MCF 10A (cell line): Measurements from ENCODE around the gene ID2. TPM values are rescaled to one million over a fixed set of nuclear protein-coding genes. Genes with fewer than 3 reads are reported as not detected.

ENCODE experiments used
- BruUV-seq: library from RNA; stranded (reverse); fragments of 400-500 nt; replicated peaks from 2 replicates; lab custom pipeline; 2021; lab: Mats Ljungman, UMichigan
- CTCF ChIA-PET: fragments of 300-600 bp; sonication (Branson Sonifier 250); formaldehyde crosslinking; extraction: SDS; loops from one replicate; lab custom pipeline; 2021; ENCODE audit warnings: antibody characterized with exemption, inconsistent platforms; lab: Yijun Ruan, JAX
- POLR2A ChIA-PET: fragments of 300-600, 350-650 bp; sonication (Branson Sonifier 250); formaldehyde crosslinking; extraction: SDS; loops from one replicate; lab custom pipeline; 2020; ENCODE audit warnings: antibody characterized with exemption, inconsistent platforms; lab: Yijun Ruan, JAX
- DNase-seq: peaks from one replicate; pipeline ENCODE4 v3.0.0-alpha.2; 2018; ENCODE audit not compliant: unreplicated experiment
- H3K27ac Mint-ChIP-seq: one replicate; pipeline ENCODE4 v1.8.0; 2022; ENCODE audit warnings: mild to moderate bottlenecking, low read depth, mixed read lengths; ENCODE audit not compliant: unreplicated experiment
- H3K27me3 Mint-ChIP-seq: one replicate; pipeline ENCODE4 v1.8.0; 2022; ENCODE audit warnings: mixed read lengths; ENCODE audit not compliant: insufficient read depth, unreplicated experiment
- H3K36me3 Mint-ChIP-seq: one replicate; pipeline ENCODE4 v1.8.0; 2022; ENCODE audit warnings: mild to moderate bottlenecking, moderate library complexity, mixed read lengths; ENCODE audit not compliant: insufficient read depth, unreplicated experiment
- H3K4me1 Mint-ChIP-seq: one replicate; pipeline ENCODE4 v1.8.0; 2022; ENCODE audit warnings: mixed read lengths; ENCODE audit not compliant: insufficient read depth, unreplicated experiment
- H3K4me3 Mint-ChIP-seq: one replicate; pipeline ENCODE4 v1.8.0; 2022; ENCODE audit warnings: mild to moderate bottlenecking, moderate library complexity, mixed read lengths; ENCODE audit not compliant: unreplicated experiment
- H3K9me3 Mint-ChIP-seq: one replicate; pipeline ENCODE4 v1.8.0; 2022; ENCODE audit warnings: mixed read lengths; ENCODE audit not compliant: unreplicated experiment
- intact Hi-C: fragments of 100-400 bp; cut with micrococcal nuclease; formaldehyde crosslinking; loops from 2 replicates; pipeline ENCODE4 v1.14.1; 2022
- total RNA-seq: library from RNA; stranded (reverse); gene quantifications from 2 replicates; pipeline ENCODE4 v1.2.3, GENCODE V29; 2022
- TF ChIP-seq, protein P1 (sequence below): fragments of 200-600 bp; IDR thresholded peaks from one replicate; pipeline ENCODE4 v1.8.0; 2022; ENCODE audit warnings: antibody characterized with exemption, mild to moderate bottlenecking; ENCODE audit not compliant: unreplicated experiment

The ID2 gene
- total RNA-seq, 1 experiment from 2014 or later: 2.0 TPM

DNA sequence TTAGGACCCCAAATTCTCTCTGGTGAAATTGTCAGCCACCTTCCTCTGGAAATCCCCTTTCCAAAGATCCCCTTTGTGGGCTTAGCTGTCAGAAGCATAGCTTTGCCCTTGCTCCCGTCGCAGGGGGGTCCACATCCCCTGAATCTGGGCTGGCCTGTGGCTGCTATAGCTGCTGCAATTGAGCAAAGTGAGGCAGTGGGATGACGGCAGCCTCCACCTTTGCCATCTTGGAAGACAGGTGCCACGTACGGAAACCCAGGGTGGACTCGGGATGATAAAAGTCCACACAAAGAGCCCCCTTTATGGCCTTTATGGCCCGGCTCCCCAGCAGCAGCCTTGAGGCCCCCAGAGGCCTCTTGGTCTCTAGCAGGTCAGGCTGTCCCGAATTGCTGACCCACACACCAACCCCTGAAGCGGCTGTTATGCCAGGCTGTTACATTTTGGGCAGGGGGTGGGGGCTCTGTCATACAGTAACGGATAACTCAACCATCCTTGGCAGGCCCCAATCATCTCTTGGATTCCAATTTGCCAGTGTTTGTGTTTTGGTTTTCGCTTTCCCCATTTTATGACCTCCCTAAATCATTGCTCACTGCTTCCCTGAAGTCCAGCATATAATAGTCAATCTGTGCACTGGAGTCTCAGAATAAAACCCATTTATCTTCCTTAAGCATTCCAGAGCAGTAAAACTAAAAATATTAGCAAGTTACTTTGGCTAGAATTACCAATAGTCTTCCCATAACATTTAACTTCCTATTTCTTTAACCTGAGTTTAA, 33.2 kb upstream of the ID2 start:
- H3K27ac Mint-ChIP-seq: no peak overlapping the region
- POLR2A ChIA-PET: no interaction called here

DNA sequence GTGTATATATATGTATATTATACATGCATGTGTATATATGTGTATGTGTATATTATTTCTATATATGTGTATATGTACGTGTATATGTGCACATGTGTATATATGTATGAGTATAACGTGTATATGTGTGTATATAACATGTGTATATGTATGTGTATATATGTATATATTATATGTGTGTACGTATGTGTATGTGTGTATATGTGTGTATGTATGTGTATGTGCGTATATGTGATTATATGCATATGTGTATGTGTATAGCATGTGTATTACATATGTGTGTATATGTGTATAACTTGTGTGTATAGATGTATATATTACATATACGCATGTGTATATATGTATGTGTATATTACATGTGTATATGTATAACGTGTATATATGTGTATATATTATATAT, 32.1 kb upstream of the ID2 start:
- POLR2A ChIA-PET: no interaction called here
- no peak for DNase-seq
- H3K27ac Mint-ChIP-seq: no peak overlapping the region
- H3K27me3 Mint-ChIP-seq: no peaks in the 10 kb centered on the region
- peaks cover 6% of the 10 kb centered on the region for H3K9me3 Mint-ChIP-seq
- H3K4me1 Mint-ChIP-seq: no peaks in the 10 kb centered on the region
- H3K36me3 Mint-ChIP-seq: peaks cover 3% of the 10 kb centered on the region
- H3K4me3 Mint-ChIP-seq: no peak overlapping the region
- BruUV-seq: no TSS peak
- intact Hi-C loops: no loop called here
- CTCF ChIA-PET: interaction anchor here (0.6 kb wide), 1 partner anchor 977 kb away, joined by 3 read pairs; no protein-coding TSS in a partner anchor
- TF ChIP-seq, protein P1, sequence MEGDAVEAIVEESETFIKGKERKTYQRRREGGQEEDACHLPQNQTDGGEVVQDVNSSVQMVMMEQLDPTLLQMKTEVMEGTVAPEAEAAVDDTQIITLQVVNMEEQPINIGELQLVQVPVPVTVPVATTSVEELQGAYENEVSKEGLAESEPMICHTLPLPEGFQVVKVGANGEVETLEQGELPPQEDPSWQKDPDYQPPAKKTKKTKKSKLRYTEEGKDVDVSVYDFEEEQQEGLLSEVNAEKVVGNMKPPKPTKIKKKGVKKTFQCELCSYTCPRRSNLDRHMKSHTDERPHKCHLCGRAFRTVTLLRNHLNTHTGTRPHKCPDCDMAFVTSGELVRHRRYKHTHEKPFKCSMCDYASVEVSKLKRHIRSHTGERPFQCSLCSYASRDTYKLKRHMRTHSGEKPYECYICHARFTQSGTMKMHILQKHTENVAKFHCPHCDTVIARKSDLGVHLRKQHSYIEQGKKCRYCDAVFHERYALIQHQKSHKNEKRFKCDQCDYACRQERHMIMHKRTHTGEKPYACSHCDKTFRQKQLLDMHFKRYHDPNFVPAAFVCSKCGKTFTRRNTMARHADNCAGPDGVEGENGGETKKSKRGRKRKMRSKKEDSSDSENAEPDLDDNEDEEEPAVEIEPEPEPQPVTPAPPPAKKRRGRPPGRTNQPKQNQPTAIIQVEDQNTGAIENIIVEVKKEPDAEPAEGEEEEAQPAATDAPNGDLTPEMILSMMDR: no peak

More for the DNA sequence above, 33.2 kb upstream of the ID2 start:
- no peak overlapping the region for H3K4me3 Mint-ChIP-seq
- H3K36me3 Mint-ChIP-seq: no peaks in the 10 kb centered on the region
- TF ChIP-seq, protein P1: no peak
- no TSS peak for BruUV-seq
- no peaks in the 10 kb centered on the region for H3K9me3 Mint-ChIP-seq
- CTCF ChIA-PET: interaction anchor here (0.8 kb wide), 1 partner anchor 1605 kb away, joined by 3 read pairs; no protein-coding TSS in a partner anchor
- H3K4me1 Mint-ChIP-seq: no peaks in the 10 kb centered on the region
- intact Hi-C loops: no loop called here
- no peak for DNase-seq
- no peaks in the 10 kb centered on the region for H3K27me3 Mint-ChIP-seq

DNA sequence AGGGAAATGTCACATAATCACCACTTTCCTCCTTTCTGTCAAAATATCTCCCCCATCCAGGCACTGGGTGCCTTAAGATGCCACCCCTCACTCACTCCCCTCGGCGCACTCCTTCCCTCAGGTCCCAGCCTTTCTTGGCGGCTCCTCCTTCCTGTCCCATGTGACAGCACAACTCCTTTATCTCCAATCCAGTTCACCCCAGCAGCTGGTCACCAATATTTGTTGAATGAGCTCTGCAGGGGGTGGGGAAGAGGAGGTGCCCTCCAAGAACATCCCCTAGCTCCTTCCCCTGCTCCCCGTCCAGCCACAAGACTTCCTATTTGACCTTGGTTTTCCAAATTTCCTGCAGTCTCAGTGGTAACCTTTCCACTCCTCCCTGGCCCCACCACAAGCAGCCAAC, 31.6 kb upstream of the ID2 start:
- Mint-ChIP-seq H3K4me1 (no peaks in the 10 kb centered on the region), H3K27me3 (no peaks in the 10 kb centered on the region), H3K27ac (no peak overlapping the region), H3K4me3 (no peak overlapping the region), H3K9me3 (peaks cover 6% of the 10 kb centered on the region), H3K36me3 (peaks cover 4% of the 10 kb centered on the region)
- intact Hi-C loops: no loop called here
- no TSS peak for BruUV-seq
- ChIA-PET CTCF (interaction anchor here (0.6 to 0.7 kb wide), 2 partner anchors 192 to 978 kb away, joined by 3 read pairs; no protein-coding TSS in a partner anchor), POLR2A (no interaction called here)
- TF ChIP-seq, protein P1: no peak
- no peak for DNase-seq

DNA sequence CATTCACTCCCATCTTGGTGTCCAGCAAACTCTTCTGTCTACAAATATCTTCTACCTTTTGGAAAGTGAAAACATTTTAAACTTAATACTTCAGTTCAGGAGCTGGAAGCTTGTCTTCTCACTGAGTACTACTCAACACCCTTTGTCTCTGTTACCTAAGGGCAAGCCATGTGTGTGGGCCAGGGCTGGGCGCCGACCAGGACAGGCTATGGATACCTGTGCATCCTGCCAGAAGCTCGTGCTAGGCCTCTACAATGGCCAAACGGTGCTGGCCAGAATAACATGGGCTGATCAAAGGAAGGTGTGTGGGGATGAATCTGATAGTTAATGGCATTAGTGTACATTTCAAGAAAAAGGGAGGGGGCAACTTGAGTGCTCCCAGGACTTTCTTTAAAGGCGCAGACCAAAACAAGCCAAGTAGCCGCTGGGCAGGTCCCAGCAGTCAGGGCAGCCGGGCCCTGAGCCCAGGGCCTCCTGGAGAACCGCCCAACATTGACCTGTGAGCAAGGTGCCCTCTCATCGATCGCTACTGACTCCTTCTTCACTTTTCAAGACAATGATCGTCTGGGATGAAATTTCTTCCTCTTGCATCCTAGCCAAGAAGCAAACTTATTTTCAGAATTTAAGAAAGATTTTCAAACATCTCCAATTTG, 29.0 kb upstream of the ID2 start:
- no peak for DNase-seq
- BruUV-seq: no TSS peak
- POLR2A ChIA-PET: no interaction called here
- Mint-ChIP-seq H3K27me3 (no peaks in the 10 kb centered on the region), H3K4me3 (no peak overlapping the region), H3K9me3 (peaks cover 6% of the 10 kb centered on the region), H3K36me3 (peaks cover 4% of the 10 kb centered on the region), H3K27ac (no peak overlapping the region), H3K4me1 (no peaks in the 10 kb centered on the region)
- TF ChIP-seq, protein P1: no peak
- intact Hi-C loops: no loop called here
- CTCF ChIA-PET: no interaction called here
